GM19240 (cell line): ENCODE results near the gene GZMM.

Experiments
- DNase-seq: peaks from one replicate; pipeline ENCODE4 v3.0.0; 2011; ENCODE audit warnings: low spot score; ENCODE audit not compliant: insufficient read length

Gene GZMM

GRCh38 chr19:511101-511851 lies 32.6 kb upstream of the GZMM start:
- no peak for DNase-seq

GRCh38 chr19:512547-513365 lies 31.1 kb upstream of the GZMM start:
- DNase-seq: no peak

GRCh38 chr19:513368-514165 lies 30.3 kb upstream of the GZMM start:
- no peak for DNase-seq

- no peak for DNase-seq
Measured at GRCh38 chr19:514166-514663, 29.6 kb upstream of the GZMM start.

GRCh38 chr19:517721-518597 lies 25.9 kb upstream of the GZMM start:
- DNase-seq: no peak

GRCh38 chr19:518598-519231 lies 25.1 kb upstream of the GZMM start:
- no peak for DNase-seq

GRCh38 chr19:519449-519865 lies 24.4 kb upstream of the GZMM start:
- DNase-seq: no peak

- no peak for DNase-seq
Measured at GRCh38 chr19:522726-523125, 21.1 kb upstream of the GZMM start.

GRCh38 chr19:524062-524674 lies 19.7 kb upstream of the GZMM start:
- no peak for DNase-seq

GRCh38 chr19:525029-525428 lies 18.8 kb upstream of the GZMM start:
- no peak for DNase-seq

- no peak for DNase-seq
Measured at GRCh38 chr19:525857-526419, 17.9 kb upstream of the GZMM start.

GRCh38 chr19:530134-531008 lies 13.5 kb upstream of the GZMM start:
- DNase-seq: no peak

GRCh38 chr19:531009-531752 lies 12.7 kb upstream of the GZMM start:
- peak; percentile 98 for DNase-seq

- DNase-seq: peak; percentile 62
Measured at GRCh38 chr19:531753-532560, 11.9 kb upstream of the GZMM start, which contains the start of gene CDC34. Gene CDC34 (plus strand): TSS chr19:531760. CDS start chr19:531932, 172 bp downstream.

- DNase-seq: no peak
Measured at GRCh38 chr19:532561-533363, 11.1 kb upstream of the GZMM start.
